Sigmoid colon (tissue), 7 donors: ENCODE measurements around the gene SMYD2. TPM values are rescaled to one million over a fixed set of nuclear protein-coding genes. Genes with fewer than 3 reads are reported as not detected.

Experiments used
- DNase-seq: peaks from one replicate; pipeline ENCODE4 v3.0.0-alpha.2; 2019
- H3K27ac ChIP-seq, 4 donors: fragments of 200-600 bp; sonication (generic); one replicate each; pipeline ENCODE4 v1.5.1; 2016 to 2019; ENCODE audit warnings: mild to moderate bottlenecking in 1 of 4
- H3K27me3 ChIP-seq, 3 donors: fragments of 200-600 bp; sonication (generic); one replicate each; pipeline ENCODE4 v1.5.1; 2019; ENCODE audit warnings: mild to moderate bottlenecking in 1 of 3
- H3K36me3 ChIP-seq, 4 donors: fragments of 200-600 bp; sonication (generic); one replicate each; pipeline ENCODE4 v1.5.1; 2016 to 2019
- H3K4me1 ChIP-seq, 4 donors: fragments of 200-600 bp; sonication (generic); one replicate each; pipeline ENCODE4 v1.5.1; 2017 to 2019
- H3K4me3 ChIP-seq, 4 donors: fragments of 200-600 bp; sonication (generic); one replicate each; pipeline ENCODE4 v1.5.1; 2017 to 2019; ENCODE audit warnings: mild to moderate bottlenecking in 2 of 4, moderate library complexity in 1 of 4
- H3K9me3 ChIP-seq, 4 donors: fragments of 200-600 bp in 3 of 4; sonication (generic) in 3 of 4; one replicate each; pipeline versions ENCODE4 v1.5.1 to v1.6.1; 2013 to 2019
- EP300 ChIP-seq, 4 donors: sonication (generic); formaldehyde crosslinking; IDR thresholded peaks; one replicate each; pipeline ENCODE4 v1.6.1; 2017; ENCODE audit warnings: antibody characterized with exemption in 4 of 4
- POLR2A ChIP-seq, 2 donors: fragments of 450-650 bp; IDR thresholded peaks; one replicate each; pipeline ENCODE4 v1.6.1; 2016; ENCODE audit warnings: antibody characterized with exemption in 2 of 2, mild to moderate bottlenecking in 2 of 2, moderate library complexity in 2 of 2
- POLR2AphosphoS5 ChIP-seq, 4 donors: sonication (generic); formaldehyde crosslinking; IDR thresholded peaks; one replicate each; pipeline ENCODE4 v1.6.1; 2017; ENCODE audit warnings: antibody characterized with exemption in 4 of 4
- WGBS, 2 donors: extraction: QIAGEN DNeasy Blood & Tissue Kit; methylation state at CpG; one replicate each; pipeline ENCODE4 v1.1.7; 2013; 5-methylcytosine and 5-hydroxymethylcytosine counted together
- intact Hi-C: fragments of 100-400 bp; cut with DNase I; formaldehyde crosslinking; loops from one replicate; pipeline ENCODE4 v1.15.1; 2023
- polyA plus RNA-seq, 3 donors: library from polyadenylated mRNA; stranded (reverse); fragments of 200-250 nt; gene quantifications; one replicate each; pipeline ENCODE4 v1.2.3, GENCODE V29; 2013
- total RNA-seq, 4 donors: library from RNA; depleted of rRNA; stranded (reverse); fragments of >200 nt; gene quantifications; one replicate each; pipeline ENCODE4 v1.1.0, GENCODE V29; 2016
- TF ChIP-seq, protein P1 (sequence below), 4 experiments: fragments of 450-650 bp in 3 of 4; fragments of 200-600 bp in 1 of 4; IDR thresholded peaks; one replicate each; pipeline ENCODE4 v1.5.1; 2016 to 2019; ENCODE audit warnings: antibody characterized with exemption in 4 of 4, mild to moderate bottlenecking in 3 of 4, moderate library complexity in 2 of 4
- donor health status: healthy with polysubstance abuse.
- donor health status: Bipolar disorder and iron deficiency.
- donor health status: healthy.

The SMYD2 gene
- total and polyA plus RNA-seq, 7 donors = 12.5 to 23.4 (median 16.7) TPM

DNA sequence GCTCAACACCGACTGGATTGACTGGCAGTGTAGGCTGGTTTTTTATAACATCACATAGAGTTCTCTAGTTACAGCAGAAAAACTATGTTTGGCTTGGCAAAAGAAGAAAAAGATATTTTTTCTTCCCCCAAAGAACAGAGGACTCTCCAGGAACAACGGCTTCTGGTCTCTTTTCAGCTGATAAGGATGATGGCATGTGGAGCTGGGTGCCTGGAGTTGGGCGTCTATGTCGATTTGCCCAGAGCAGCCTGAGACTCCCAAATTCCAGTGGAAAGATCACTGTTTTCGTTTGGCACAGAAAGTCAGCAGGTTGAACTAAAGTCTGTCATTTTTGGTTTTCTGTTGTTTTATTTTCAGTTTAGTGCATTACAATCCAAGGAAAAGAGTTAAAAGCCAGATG is 91.1 kb downstream of the SMYD2 start:
- Histone ChIP-seq H3K27me3 (no peaks in the 10 kb centered on the region), H3K9me3 (no peaks in the 10 kb centered on the region), H3K4me3 (no peak overlapping the region), H3K27ac (no peak overlapping the region), H3K4me1 (peaks cover 0 to 13% (median 6%) of the 10 kb centered on the region in 4 donors), H3K36me3 (peaks cover 0 to 59% (median 12%) of the 10 kb centered on the region in 4 donors)
- DNase-seq = no peak
- no peak for TF ChIP-seq EP300 (IDR thresholded peaks at IDR 0.05)
- TF ChIP-seq POLR2AphosphoS5 (IDR thresholded peaks at IDR 0.05) = no peak
- TF ChIP-seq, protein P1, sequence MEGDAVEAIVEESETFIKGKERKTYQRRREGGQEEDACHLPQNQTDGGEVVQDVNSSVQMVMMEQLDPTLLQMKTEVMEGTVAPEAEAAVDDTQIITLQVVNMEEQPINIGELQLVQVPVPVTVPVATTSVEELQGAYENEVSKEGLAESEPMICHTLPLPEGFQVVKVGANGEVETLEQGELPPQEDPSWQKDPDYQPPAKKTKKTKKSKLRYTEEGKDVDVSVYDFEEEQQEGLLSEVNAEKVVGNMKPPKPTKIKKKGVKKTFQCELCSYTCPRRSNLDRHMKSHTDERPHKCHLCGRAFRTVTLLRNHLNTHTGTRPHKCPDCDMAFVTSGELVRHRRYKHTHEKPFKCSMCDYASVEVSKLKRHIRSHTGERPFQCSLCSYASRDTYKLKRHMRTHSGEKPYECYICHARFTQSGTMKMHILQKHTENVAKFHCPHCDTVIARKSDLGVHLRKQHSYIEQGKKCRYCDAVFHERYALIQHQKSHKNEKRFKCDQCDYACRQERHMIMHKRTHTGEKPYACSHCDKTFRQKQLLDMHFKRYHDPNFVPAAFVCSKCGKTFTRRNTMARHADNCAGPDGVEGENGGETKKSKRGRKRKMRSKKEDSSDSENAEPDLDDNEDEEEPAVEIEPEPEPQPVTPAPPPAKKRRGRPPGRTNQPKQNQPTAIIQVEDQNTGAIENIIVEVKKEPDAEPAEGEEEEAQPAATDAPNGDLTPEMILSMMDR (IDR thresholded peaks at IDR 0.05) = no peak
- no peak for TF ChIP-seq POLR2A (IDR thresholded peaks at IDR 0.05)
- WGBS, 2 donors = 73 to 75% methylated on average over 5 of the region's 5 CpGs
- intact Hi-C loops = no loop called here

DNA sequence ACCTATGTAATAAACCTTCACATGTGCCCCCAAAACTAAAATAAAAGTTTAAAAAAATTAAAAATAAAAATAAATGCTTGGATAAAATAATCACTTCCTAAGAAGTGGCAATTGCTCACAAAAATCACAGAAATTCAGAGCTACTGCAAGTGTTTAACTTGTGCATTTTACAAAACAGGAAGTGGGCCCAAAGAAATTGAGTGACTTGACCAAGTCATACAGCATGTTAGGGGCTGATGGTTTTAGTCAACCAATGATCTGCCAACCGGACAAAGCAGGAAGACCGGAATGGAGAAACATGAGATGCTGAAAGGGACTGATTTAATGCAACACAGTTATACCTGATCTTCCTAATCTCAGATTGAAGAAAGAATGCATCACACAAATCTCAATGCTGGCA is 96.5 kb downstream of the SMYD2 start:
- Histone ChIP-seq H3K36me3 (peaks cover 0 to 32% (median 1%) of the 10 kb centered on the region in 4 donors), H3K4me3 (no peak overlapping the region), H3K4me1 (peaks cover 0 to 37% (median 12%) of the 10 kb centered on the region in 4 donors), H3K27ac (peak overlapping the region in 2 of 4 donors; percentile 18 to 69), H3K27me3 (no peaks in the 10 kb centered on the region), H3K9me3 (no peaks in the 10 kb centered on the region)
- TF ChIP-seq POLR2A (IDR thresholded peaks at IDR 0.05) (no peak), EP300 (IDR thresholded peaks at IDR 0.05) (no peak), POLR2AphosphoS5 (IDR thresholded peaks at IDR 0.05) (no peak)
- TF ChIP-seq, protein P1 (IDR thresholded peaks at IDR 0.05) = no peak
- DNase-seq = no peak
- intact Hi-C loops = no loop called here
- WGBS, 2 donors = 88 to 95% methylated on average over 2 of the region's 2 CpGs

DNA sequence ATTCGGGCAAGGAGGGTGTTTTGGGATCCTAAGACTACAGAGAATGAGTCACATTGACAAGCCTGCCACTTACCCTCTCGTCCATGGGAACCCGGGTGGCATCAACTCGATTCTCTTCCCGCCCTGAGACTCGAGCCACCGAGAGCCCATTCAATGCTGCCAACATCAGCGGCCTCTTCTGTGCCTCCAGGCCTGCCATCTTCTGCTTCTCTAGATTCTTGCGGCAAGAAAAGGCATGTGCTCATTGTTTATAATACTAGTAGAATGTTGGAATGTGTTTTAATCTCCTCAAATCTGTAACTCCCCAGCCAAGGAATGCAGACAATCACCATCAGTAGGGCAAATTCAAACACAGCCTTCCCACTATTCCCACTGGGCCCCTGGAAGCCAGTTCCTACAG is 96.9 kb downstream of the SMYD2 start:
- intact Hi-C loops = no loop called here
- H3K27ac ChIP-seq = peak overlapping the region in 2 of 4 donors; percentile 18 to 69
- H3K4me1 ChIP-seq = peaks cover 0 to 37% (median 12%) of the 10 kb centered on the region in 4 donors
- peaks cover 0 to 32% (median under 1%) of the 10 kb centered on the region in 4 donors for H3K36me3 ChIP-seq
- 84 to 95% methylated on average over 9 of the region's 9 CpGs for WGBS, 2 donors
- no peaks in the 10 kb centered on the region for H3K9me3 ChIP-seq
- DNase-seq = no peak
- H3K27me3 ChIP-seq = no peaks in the 10 kb centered on the region
- no peak overlapping the region for H3K4me3 ChIP-seq
- TF ChIP-seq POLR2AphosphoS5 (IDR thresholded peaks at IDR 0.05) (no peak), POLR2A (IDR thresholded peaks at IDR 0.05) (no peak), EP300 (IDR thresholded peaks at IDR 0.05) (no peak)
- TF ChIP-seq, protein P1 (IDR thresholded peaks at IDR 0.05) = no peak

DNA sequence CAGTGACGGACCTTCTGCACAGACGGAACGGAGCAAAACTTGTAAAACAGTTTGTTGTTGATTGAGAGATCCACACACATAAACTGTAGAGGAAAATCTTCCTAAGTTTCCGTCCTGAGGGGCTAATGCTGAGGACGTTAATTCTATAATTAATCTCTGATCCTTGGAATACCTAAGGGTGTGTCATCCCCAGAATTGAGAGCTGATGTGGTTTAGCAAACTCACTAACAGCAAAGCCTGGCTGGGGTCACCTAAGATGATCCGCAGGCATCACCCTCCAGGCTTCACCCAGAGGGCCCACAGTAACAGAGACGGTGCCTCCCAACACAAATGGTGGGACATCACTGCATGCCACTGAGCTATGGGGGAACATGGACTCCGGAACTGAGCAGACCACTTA is 97.5 kb downstream of the SMYD2 start:
- no peak for DNase-seq
- Histone ChIP-seq H3K4me1 (peaks cover 0 to 37% (median 12%) of the 10 kb centered on the region in 4 donors), H3K36me3 (peaks cover under 1 to 38% (median 5%) of the 10 kb centered on the region in 4 donors), H3K9me3 (no peaks in the 10 kb centered on the region), H3K27ac (peak overlapping the region in 2 of 4 donors; percentile 18 to 69), H3K27me3 (no peaks in the 10 kb centered on the region), H3K4me3 (no peak overlapping the region)
- intact Hi-C loops = no loop called here
- TF ChIP-seq EP300 (IDR thresholded peaks at IDR 0.05) (no peak), POLR2AphosphoS5 (IDR thresholded peaks at IDR 0.05) (no peak), POLR2A (IDR thresholded peaks at IDR 0.05) (no peak)
- TF ChIP-seq, protein P1 (IDR thresholded peaks at IDR 0.05) = no peak
- WGBS, 2 donors = 94 to 96% methylated on average over 8 of the region's 8 CpGs
